GM19023 (cell line): ENCODE results near the gene STX3.
"Not testable (repeated sequence)": the region's sequence is repeated elsewhere in the genome, so short reads cannot be mapped to it uniquely, and the experiment has no call there.

ENCODE experiments used
- ATAC-seq: cut with Tn5 transposase; IDR thresholded peaks from one replicate; pipeline ENCODE4 v1.9.1; 2021; ENCODE audit warnings: mild to moderate bottlenecking, moderate library complexity; ENCODE audit not compliant: unreplicated experiment

Gene STX3

DNA sequence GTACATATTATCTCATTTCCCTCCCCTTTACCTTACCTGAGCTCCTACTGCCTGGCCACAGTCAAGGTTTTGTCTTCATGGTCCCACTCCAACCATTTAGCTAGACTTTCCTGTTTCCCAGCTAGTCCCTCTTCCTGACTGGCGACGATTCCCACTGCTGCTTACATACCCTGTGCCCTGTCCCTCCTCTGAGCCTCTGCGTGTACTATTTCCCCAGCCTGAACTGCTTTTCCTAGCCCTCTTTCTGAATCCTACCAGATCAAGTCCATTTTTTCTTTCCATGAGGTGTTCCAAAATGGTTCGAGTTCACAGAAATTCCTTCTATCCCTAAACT, 32.0 kb downstream of the STX3 start:
- ATAC-seq = no peak

DNA sequence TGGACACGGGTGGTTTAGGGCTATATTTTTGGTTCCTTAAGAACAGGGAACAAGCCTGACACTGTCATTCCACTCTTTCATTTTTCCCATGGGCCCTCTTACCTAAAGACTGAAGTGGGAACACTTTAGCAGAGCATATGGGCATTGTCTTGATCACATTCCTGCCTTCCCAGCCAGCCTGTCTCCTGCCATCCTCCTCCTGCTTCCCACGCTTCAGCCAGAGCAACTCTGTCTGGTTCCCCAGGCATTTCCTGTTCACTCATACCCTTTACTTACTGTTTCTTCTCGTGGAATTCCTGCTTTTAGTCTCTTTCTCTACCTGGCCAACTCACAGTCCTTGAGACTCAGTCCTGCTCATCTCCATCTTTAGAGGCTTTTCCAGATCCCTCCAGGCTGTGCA, 32.6 kb downstream of the STX3 start:
- ATAC-seq = no peak

DNA sequence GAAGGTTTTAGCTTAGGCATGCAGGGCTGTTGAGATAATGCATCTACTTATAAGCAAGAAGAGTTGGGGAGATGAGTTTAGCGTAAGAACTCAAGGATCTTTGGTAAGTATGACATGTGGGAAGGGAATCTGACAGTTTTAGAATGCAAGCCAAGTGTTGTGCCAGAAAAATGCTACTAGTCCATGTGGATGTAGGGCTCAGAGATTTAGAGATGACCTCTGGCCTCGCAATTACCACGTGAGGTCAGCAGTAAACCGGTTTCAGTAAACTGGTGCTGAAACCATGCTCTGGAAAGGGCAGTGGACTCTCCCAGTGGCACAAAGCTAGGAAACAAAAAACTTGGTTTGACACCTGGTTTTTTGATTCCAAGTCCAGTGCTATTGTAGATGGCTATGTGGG, 36.5 kb downstream of the STX3 start:
- ATAC-seq = no peak

DNA sequence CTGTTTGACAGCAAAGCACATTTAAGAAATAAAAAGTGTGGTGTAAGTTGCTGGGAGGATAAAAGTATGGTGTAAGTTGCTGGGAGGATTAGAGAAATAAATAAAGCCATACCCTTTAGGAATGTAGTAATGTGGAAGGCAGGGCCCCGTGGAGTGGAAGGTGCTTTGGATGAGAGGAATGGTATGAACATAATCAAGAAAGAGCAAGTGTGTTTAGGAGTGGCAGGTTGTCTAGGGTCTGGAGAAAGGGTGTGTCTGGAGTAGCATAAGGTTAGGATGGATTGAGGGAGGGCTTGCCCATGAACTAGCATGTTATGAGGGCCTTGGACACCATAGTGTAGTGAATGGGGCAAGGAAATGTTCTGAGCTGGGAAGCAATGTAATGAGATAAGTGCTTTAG, 37.3 kb downstream of the STX3 start:
- no peak for ATAC-seq

DNA sequence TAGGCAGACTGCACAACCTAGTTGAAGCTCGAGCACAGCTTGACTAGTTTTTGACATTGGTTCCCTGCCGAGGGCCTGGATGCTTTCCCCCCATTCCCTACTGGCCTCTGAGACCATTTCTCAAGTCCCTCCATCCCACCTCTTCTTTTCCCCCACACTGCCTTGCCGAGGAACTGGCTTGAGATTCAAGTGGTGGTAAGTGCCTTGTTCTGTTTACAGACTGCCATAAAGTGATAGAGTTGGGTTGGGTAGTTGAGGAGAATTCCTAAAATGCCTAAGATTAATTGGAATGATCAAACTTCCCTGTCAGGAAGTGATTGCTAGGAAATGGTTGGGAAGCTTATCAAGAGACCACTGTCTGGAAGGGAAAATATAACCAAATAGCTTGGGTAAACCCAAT, 39.2 kb downstream of the STX3 start:
- no peak for ATAC-seq

DNA sequence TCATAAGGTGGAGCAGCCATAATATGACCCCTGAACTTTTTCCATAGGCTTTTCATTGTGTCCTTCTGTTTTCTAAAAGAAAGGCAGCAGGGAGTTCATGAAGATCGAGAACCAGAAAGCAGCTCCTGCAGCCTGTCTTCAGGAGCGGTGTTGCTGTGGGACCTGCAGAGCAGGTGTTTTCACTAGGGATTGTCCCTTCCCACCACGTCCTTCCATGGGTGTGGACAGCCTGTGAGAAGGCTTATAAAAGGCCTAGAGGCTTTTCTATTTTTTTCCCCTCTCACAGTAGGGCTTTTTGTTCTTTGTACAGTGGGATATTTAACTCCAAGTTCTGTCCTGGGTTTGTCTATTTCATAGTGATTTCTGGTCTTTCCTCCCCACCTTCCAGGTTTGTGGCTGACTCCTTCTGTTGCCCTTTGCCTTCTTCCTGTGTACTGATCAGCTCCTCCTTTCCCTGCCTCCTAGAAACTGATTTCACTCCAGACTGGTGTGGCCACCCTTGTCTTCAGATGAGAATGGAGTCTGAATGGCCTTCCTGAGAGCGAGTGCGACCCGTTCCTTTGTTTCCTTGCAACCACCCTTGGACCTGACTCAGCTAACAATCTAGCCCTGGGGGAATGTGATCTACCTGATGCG, 45.3 kb downstream of the STX3 start:
- ATAC-seq = no peak

DNA sequence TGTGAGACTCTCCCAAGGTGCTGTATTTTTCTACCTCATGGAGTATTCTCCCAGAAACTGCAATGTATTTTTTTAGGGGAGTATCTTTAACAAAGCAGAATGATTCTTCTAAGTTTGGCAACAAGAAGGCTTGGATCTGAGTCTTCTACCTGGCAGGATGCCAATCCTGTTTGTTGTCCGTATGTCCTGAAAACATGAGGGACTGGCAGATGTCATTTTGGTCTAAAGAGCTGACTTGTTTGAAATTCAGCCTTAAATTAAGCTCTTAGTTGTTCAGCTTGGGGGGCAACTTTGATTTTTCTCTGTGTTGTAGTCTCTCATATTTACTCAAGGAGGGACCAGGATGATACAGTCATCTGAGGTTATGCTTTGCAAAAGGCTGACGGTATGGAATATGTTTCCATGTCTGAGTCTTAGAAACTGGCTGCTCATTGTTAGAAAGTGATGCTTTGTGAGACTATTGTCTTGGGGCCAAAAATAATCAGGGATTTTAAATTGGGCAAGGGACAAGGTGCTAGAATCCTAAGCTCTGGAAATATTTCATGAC, 46.1 kb downstream of the STX3 start:
- ATAC-seq = no peak

DNA sequence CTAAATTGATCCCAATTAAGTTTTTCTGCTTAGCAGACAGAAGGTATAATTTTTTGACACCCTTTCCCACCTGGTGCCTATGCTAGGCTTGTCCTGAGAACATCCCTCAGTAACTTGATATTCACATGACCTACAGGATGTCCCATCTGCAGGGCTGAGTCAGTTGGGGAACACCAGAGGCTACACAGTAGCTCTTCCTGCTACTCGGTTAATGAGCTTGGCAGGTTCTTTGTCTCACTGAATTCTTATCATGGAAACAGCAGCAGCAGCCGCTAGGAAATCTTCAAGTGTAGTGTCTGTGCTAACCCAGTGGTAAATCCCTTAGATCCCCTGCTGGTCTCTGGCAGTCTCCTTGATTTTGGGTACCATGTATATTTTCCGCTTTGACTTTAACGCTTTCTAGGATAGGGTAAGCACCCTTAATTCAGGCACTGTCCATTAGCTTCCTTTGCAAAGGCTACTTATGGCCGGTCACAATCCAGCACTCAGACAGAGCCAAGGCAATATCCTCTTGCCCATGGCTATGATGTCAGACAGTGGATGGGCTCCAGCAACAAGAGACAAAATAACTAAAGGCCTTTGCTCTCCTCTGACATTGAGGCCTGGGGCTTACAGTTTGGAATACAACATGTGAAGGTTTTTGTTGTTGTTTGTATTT, 46.9 kb downstream of the STX3 start:
- no peak for ATAC-seq

DNA sequence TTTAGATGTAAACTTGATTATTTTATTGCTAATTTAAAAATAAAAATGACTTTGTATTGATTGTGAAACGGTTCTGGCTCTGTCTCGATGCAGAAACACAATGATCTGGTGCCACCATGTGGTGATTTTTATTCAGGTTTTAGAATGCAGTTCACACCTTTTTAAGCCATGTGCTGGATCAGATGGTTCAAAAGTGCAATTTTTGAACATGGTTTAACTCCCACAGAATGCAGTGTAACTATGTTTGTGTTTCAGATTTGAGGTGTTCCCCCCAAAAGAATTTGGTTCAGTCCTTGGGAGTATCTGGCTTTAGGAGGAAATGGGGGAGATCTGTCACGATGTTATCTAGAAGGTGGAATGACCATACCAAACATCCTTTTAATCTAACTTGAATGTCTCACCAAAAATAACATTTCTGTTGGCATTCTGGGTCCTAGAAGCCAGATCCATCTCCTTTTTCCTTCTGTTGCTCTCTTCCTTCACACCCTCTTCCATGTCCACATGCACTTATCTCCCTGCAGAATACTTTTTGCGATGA, 47.5 kb downstream of the STX3 start:
- no peak for ATAC-seq

DNA sequence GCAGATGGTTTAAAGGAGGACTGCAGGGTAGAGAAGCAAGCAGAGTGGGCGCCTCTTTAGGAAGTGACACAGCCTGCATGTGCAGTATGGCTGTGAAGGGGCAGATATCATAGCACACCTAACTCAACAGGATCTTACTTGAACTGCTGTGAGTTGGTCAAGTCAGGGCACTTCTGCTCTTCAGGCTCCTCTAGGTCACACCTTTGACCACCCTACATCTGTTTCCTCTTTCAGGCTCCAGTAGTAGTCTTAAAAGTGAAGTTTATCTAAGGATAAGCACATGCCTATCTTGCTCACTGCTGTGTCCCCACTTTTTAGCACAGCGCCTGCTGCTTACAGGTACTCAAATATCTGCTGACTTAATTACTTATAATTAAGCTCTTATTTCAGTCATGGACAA, 48.9 kb downstream of the STX3 start:
- ATAC-seq = no peak

DNA sequence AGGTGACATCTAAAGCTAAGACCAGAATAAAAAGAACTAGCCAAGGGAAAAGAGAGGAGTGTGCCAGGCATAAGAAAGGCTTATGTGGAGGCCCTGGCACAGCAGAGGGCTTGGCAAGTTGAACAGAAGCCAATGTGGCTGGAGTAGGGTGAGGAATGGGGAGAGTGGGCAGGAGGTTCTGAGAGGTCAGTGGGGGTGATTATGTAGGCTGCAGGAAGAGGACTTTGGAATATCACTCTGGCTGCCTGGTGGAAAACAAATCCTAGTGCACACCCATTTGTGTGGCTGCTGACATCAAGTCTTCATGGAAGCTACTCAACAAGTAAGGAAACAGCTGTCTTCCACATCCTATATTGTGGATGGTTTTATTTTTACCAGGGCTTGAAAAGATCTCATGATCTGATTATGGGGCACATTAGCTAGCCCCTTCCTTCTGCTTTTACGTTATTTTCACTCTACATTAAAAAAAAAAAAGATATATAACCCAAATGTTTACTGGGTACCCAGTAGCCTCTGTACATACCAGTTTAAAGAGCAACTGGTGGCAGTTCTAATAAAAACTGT, 52.0 kb downstream of the STX3 start:
- no peak for ATAC-seq

DNA sequence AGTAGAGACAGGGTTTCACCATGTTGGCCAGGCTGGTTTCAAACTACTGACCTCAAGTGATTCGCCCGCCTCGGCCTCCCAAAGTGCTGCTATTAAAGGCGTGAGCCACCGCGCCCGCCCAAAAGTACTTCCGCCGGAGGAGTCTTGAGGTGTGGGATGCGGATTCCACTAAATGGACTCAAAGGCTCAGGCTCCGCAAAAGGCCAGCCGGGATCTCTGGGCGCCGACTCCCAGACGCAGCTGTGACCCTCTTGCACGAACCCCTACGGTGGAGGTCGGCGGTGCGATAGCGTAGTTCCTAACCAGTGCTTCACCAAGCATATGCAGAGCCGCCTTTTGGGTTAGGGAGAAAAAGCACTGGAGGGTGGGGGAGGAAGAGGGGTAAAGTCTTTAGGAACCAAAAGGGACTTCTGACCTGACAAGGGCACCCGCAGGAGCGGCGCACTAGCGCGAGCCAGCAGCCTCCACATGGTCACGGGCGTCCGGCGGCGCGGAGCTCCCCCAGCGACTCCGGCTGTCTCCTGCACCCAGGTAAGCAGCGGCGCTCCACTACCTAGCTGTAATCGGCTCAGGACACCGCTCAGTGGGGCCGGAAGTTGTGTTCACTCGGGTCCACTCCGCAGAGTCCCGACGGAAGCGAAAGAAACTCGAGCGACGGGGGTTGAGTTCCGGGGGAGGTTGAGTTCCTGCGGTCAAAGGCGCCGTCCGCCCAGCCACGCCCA, 55.2 kb downstream of the STX3 start, which contains the start of gene MRPL16:
Gene MRPL16, minus strand, starts transcription at position 590 of the 722 bp plus-strand sequence. Its CDS starts 120 bp downstream, at position 470.
- peak; percentile 98 for ATAC-seq

DNA sequence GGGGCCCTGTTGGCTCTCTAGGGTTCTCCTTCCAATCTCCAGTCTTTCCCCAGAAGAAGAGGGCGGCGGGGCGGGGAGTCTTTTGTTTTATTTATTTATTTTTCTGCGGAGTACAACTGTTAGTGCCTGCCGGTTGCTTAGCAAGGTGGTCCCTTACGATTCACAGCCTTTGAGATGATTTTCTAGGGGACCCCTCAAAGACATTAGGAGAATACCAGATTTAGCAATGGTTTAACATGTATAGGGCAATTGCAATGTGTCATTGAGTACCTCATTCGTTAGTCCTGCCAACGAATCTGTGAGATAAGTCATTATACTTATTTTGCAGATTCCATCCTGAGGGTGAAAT, 55.7 kb downstream of the STX3 start:
- no peak for ATAC-seq

DNA sequence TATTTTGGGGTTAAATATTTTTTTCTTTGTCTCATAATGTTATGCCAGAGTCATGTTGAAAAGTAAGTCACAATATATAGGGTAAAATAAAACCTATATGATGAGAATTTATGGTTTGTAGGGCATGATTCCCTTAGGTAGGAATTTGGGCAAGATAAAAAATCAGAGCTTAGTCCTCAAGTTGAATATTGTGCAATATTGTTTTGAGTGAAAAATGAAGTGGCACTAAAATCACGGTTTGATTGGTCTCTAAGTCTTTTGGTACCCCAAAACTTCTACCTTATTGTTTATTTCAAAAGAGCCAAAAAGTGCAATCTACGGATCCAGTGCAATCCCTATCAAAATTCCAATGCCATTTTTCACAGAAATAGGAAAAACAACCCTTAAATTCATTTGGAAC, 57.0 kb downstream of the STX3 start:
- ATAC-seq = no peak

DNA sequence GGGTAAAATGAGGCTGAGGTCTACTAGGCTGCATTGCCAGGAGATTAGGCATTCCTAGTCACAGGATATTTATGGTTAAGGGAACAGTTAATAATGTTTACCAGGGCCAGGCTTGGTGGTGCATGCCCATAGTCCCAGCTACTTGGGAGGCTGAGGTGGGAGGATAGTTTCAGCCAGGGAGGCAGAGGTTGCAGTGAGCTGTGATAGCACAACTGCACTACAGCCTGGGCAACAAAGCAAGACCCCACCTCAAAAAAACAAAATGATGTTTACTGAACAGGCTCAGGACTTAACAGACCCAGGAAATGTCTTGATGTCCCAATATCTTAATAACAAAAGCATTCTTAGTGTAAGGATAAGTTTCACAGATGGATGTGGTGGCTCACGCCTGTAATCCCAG, 58.2 kb downstream of the STX3 start:
- ATAC-seq = no peak

DNA sequence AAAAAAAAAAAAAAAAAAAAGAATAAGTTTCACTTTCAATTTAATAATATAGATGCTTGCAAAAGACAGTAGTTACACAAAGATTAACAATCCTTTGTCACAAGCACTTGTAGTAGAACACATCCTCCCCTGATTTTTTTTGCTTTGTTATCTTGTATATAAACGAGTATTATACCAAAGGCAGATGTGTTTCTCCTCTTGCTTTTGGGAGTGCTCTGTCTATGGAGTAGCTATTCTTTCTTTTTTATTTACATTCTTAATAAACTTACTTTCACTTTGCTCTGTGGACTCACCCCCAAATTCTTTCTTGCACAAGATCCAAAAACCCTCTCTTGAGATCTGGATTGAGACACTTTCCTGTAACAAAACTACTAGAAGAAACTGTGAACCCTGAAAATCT, 58.8 kb downstream of the STX3 start:
- ATAC-seq = no peak

DNA sequence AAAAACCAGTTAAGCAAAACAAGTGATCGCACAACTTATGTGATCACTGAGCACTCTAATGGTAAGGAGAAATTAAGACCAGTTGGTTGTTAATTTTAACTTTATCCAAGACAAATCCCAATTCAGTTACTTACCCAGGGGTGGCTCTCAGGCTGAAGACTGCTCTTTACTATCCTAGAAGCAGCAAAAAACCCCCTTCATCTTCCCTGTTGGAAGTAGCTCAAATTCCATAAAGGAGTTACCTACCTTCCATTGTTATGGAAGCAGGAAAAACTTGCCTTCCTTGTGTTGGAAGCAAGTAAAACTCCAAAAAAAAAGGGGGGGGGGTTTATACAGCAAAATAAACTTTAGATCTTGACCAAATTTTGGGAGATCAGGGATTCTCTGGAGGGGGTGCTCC, 60.6 kb downstream of the STX3 start:
- ATAC-seq = no peak

DNA sequence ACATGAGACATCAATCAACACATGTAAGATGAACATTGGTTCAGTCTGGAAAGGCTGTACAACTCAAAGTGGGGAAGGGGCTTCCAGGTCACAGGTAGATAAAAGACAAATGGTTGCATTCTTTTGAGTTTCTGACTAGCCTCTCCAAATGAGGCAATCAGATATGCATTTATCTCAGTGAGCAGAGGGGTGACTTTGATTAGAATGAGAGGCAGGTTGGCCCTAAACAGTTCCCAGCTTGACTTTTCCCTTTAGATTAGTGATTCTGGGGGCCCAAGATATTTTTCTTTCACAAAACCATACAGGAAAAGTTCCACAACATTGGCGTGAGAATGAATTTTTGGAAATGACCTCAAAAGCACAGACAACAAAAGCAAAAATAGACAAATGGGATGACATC, 61.3 kb downstream of the STX3 start:
- ATAC-seq = not testable (repeated sequence)

DNA sequence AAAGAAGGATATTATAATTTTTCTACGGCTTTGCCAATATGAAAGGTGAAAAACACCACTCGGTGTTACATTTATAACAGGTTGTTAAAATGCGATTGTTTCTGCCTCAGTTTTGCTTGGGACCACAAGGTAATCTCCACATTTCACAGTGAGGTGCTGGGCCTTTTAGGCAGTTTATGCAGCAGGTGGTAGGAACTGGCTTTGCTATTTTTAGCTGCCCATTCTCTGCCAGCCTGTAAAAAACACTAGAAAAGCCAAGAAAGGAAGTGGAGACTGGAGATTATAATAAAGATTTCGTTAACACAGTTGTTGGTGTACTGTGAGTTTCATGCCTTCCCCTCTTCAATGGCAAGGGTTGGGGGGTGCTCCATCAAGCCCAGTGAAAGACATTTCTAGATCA, 63.4 kb downstream of the STX3 start:
- no peak for ATAC-seq

DNA sequence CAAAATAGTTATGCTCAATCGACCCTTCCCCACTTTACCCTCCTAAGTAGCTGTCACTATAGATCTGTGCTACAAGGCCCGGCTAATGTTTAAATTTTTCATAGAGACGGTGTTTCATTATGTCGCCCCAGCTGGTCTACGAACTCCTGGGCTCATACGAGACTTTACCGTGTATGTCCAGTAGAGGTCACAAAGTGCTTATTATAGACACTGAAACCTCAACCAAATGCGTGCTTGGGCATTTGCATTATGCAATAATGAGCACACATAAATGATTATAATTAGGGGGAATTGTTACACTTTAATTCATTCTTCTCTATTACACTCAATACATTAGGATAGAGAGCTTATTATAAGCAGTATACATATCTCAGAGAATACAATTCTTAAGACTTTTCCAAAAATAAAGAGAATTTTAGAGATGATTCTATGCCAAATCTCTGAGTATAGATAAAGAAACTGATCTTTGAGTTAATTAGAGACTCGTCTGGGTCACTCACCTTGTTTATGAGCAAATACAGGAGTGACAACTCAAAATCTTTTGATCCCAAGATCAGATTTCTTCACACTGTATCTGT, 67.9 kb downstream of the STX3 start:
- ATAC-seq = peak; percentile 93

DNA sequence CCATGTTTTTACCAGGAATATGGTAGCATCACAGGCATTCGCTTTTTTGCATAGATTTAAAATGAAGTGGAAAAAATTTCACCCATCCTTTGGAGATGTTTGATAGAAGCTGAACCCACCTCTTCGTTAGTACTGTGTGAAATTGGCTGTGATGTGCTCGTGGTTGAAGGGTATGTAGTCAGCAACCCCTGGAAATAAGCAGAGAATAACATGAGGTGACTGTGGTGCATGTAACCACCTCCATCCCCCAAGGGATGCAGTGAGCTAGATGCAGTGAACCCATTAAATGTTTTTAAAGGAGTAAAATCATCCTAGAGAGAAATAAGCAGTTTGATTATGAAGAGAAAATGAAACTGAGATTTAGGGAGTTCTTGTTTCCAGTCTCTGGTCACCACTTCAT, 74.2 kb downstream of the STX3 start:
- ATAC-seq = no peak
